Activated CD4-positive, alpha-beta T cell treated with anti-CD3 and anti-CD28 coated beads, Interleukin-2, amount 50 U/mL, for 4 hours (primary cell): ENCODE results near the gene KIRREL3.

ENCODE experiments used
- DNase-seq, 2 experiments: peaks; one replicate each; pipeline ENCODE4 v3.0.0-alpha.2; 2020

KIRREL3 gene

GRCh38 chr11:126592496-126593410 is 407.8 kb downstream of the KIRREL3 start:
- DNase-seq: no peak

GRCh38 chr11:126591966-126592489 is 408.5 kb downstream of the KIRREL3 start:
- no peak for DNase-seq

- no peak for DNase-seq
These were observed 411.1 kb downstream of the KIRREL3 start for GRCh38 chr11:126589492-126589803.

- DNase-seq: no peak
These were observed 411.7 kb downstream of the KIRREL3 start for GRCh38 chr11:126588630-126589491.

GRCh38 chr11:126587541-126587940 is 413.0 kb downstream of the KIRREL3 start:
- no peak for DNase-seq

- DNase-seq: no peak
These were observed 414.6 kb downstream of the KIRREL3 start for GRCh38 chr11:126585774-126586491.

- no peak for DNase-seq
These were observed 415.2 kb downstream of the KIRREL3 start for GRCh38 chr11:126585388-126585773.

- no peak for DNase-seq
These were observed 416.8 kb downstream of the KIRREL3 start for GRCh38 chr11:126583594-126584427.

GRCh38 chr11:126583101-126583500 is 417.5 kb downstream of the KIRREL3 start:
- no peak for DNase-seq

GRCh38 chr11:126581871-126582648 is 418.5 kb downstream of the KIRREL3 start:
- DNase-seq: no peak

- no peak for DNase-seq
These were observed 422.1 kb downstream of the KIRREL3 start for GRCh38 chr11:126578426-126578825.

- no peak for DNase-seq
These were observed 422.5 kb downstream of the KIRREL3 start for GRCh38 chr11:126578021-126578420.

GRCh38 chr11:126575849-126576248 is 424.7 kb downstream of the KIRREL3 start:
- DNase-seq: no peak

- no peak for DNase-seq
These were observed 427.1 kb downstream of the KIRREL3 start for GRCh38 chr11:126573325-126573978.

- no peak for DNase-seq
These were observed 430.1 kb downstream of the KIRREL3 start for GRCh38 chr11:126570489-126570888.

- DNase-seq: no peak
These were observed 433.2 kb downstream of the KIRREL3 start for GRCh38 chr11:126567419-126567818.

- DNase-seq: no peak
These were observed 436.0 kb downstream of the KIRREL3 start for GRCh38 chr11:126564566-126564965.

- DNase-seq: no peak
These were observed 439.2 kb downstream of the KIRREL3 start for GRCh38 chr11:126561327-126561893.

- DNase-seq: no peak
These were observed 440.3 kb downstream of the KIRREL3 start for GRCh38 chr11:126560221-126560620.
